Adrenal gland (tissue), 12 donors: ENCODE measurements around the gene PITX2. TPM values are rescaled to one million over a fixed set of nuclear protein-coding genes. Genes with fewer than 3 reads are reported as not detected.

Experiments
- DNase-seq, 7 donors: peaks; one replicate each; pipeline ENCODE4 v3.0.0-alpha.2; 2019 to 2020
- H3K27ac ChIP-seq, 5 donors: fragments of 200-600 bp; sonication (generic) in 4 of 5; 1 replicate in 3 of 5; 2 replicates in 2 of 5; pipeline versions ENCODE4 v1.5.1 to v1.8.0; 2016 to 2020; ENCODE audit warnings: mild to moderate bottlenecking in 1 of 5
- H3K27me3 ChIP-seq: fragments of 200-600 bp; 2 replicates; pipeline ENCODE4 v1.8.0; 2021
- H3K36me3 ChIP-seq, 2 donors: fragments of 200-600 bp; replicated peaks in 1 of 2; 1 replicate in 1 of 2; 2 replicates in 1 of 2; pipeline versions ENCODE4 v1.5.1 to v1.8.0; 2018 to 2022
- H3K4me1 ChIP-seq, 2 donors: fragments of 200-600 bp; replicated peaks in 1 of 2; 1 replicate in 1 of 2; 2 replicates in 1 of 2; pipeline versions ENCODE4 v1.5.1 to v1.8.0; 2018 to 2021
- H3K4me3 ChIP-seq, 4 donors: fragments of 200-600 bp; sonication (generic) in 3 of 4; one replicate each; pipeline ENCODE4 v1.5.1; 2016 to 2018
- H3K9me3 ChIP-seq, 3 donors: fragments of 200-600 bp; sonication (generic) in 1 of 3; replicated peaks in 1 of 3; 1 replicate in 2 of 3; 2 replicates in 1 of 3; pipeline versions ENCODE4 v1.5.1 to v1.8.0; 2016 to 2021
- POLR2A ChIP-seq, 2 donors: fragments of 450-650 bp; IDR thresholded peaks; one replicate each; pipeline ENCODE4 v1.6.1; 2017; ENCODE audit warnings: antibody characterized with exemption in 2 of 2, mild to moderate bottlenecking in 2 of 2, moderate library complexity in 1 of 2
- WGBS, 4 donors: extraction: QIAGEN DNeasy Blood & Tissue Kit in 2 of 4; methylation state at CpG; one replicate each; pipeline versions ENCODE4 v1.1.5 to v1.1.7; 2013 to 2017; 5-methylcytosine and 5-hydroxymethylcytosine counted together
- intact Hi-C, 2 donors: fragments of 100-400 bp; cut with DNase I; formaldehyde crosslinking; loops; one replicate each; pipeline versions ENCODE4 v1.14.1 to v1.15.0; 2022 to 2023
- polyA plus RNA-seq, 3 donors: library from polyadenylated mRNA; stranded (reverse); fragments of 200-250 nt in 2 of 3; fragments of 350-450 nt in 1 of 3; fragmentation: Illumina TruSeq in 1 of 3; extraction: RNeasy Lipid Tissue Mini Kit (QIAGEN cat#74804) in 1 of 3; gene quantifications; one replicate each; pipeline ENCODE4 v1.2.3, GENCODE V29; 2013 to 2014
- total RNA-seq, 9 donors: library from RNA; depleted of rRNA in 4 of 9; stranded (reverse); fragments of >200 nt in 4 of 9; fragments of 120-200 nt in 1 of 9; fragmentation: NEBNext Ultra II Directional in 1 of 9; extraction: Animal tissue kit (Norgen Biotek cat#: 25700) in 1 of 9; gene quantifications; one replicate each; pipeline versions ENCODE4 v1.1.0 to v1.2.4, GENCODE V29; 2013 to 2023
- TF ChIP-seq, protein P1 (sequence below), 6 experiments: fragments of 450-650 bp in 4 of 6; fragments of 200-600 bp in 2 of 6; sonication (generic) in 1 of 6; IDR thresholded peaks; 1 replicate in 5 of 6; 2 replicates in 1 of 6; pipeline versions ENCODE4 v1.5.1 to v1.8.0; 2016 to 2021; ENCODE audit warnings: antibody characterized with exemption in 6 of 6, mild to moderate bottlenecking in 2 of 6, moderate library complexity in 1 of 6
- donor health status: healthy with polysubstance abuse.
- donor health status: Bipolar disorder and iron deficiency.
- donor health status: DM: yes; HTN: yes; CAD: no.
- donor health status: DM: no; HTN: no; CAD: no.
- donor health status: DM: no; HTN: no; CAD: no.
- donor health status: DM: yes; HTN: yes; CAD: no.

PITX2 gene
- total and polyA plus RNA-seq, 12 donors, result 0.22 TPM; not detected in 11

DNA sequence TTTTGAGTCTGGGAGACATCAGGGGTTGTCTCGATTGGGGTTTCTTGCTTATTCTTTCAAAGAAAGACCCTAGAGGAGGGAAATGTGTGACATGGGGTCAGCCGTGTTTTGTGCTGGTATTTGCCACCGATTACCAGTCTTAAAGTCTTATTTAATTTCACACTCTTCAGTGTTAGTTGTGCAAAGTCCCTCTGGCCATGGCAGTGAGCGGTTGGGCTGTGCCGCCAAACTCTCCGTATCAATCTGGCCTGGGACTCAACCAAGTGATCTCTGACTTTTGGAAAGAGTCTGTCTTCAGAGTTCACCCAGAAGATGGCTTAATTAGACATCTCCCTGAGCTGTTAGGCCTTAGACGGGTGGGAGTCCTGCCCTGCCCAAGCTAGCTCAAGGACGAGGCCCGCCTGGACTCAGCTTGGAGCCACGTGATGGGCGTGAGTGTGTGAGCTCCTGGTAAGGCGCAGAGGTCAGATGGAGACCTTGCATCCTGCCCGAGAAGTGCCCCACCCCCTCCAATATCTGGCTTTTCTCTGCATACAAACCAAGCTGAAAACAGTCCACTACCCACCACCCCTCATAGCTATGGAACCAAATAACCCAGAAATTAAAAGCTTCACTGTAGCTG lies 3.8 kb upstream of the PITX2 start:
- WGBS, 4 donors, result 3 to 21% (median 11%) methylated on average over 10 to 13 of the region's 13 CpGs
- H3K9me3 ChIP-seq, result no peaks in the 10 kb centered on the region
- TF ChIP-seq, protein P1, sequence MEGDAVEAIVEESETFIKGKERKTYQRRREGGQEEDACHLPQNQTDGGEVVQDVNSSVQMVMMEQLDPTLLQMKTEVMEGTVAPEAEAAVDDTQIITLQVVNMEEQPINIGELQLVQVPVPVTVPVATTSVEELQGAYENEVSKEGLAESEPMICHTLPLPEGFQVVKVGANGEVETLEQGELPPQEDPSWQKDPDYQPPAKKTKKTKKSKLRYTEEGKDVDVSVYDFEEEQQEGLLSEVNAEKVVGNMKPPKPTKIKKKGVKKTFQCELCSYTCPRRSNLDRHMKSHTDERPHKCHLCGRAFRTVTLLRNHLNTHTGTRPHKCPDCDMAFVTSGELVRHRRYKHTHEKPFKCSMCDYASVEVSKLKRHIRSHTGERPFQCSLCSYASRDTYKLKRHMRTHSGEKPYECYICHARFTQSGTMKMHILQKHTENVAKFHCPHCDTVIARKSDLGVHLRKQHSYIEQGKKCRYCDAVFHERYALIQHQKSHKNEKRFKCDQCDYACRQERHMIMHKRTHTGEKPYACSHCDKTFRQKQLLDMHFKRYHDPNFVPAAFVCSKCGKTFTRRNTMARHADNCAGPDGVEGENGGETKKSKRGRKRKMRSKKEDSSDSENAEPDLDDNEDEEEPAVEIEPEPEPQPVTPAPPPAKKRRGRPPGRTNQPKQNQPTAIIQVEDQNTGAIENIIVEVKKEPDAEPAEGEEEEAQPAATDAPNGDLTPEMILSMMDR (IDR thresholded peaks at IDR 0.05), result no peak
- no peak for TF ChIP-seq POLR2A (IDR thresholded peaks at IDR 0.05)
- peaks cover 98% of the 10 kb centered on the region for H3K27me3 ChIP-seq
- intact Hi-C loops, result no loop called here
- peaks cover 11 to 15% of the 10 kb centered on the region in 2 donors for H3K4me1 ChIP-seq
- no peaks in the 10 kb centered on the region for H3K36me3 ChIP-seq
- H3K4me3 ChIP-seq, result no peak overlapping the region
- DNase-seq, result no peak
- H3K27ac ChIP-seq, result no peak overlapping the region

- Histone ChIP-seq H3K36me3 (no peaks in the 10 kb centered on the region), H3K4me3 (no peak overlapping the region), H3K27ac (no peak overlapping the region), H3K27me3 (peaks cover 100% of the 10 kb centered on the region), H3K4me1 (peaks cover 14 to 21% of the 10 kb centered on the region in 2 donors), H3K9me3 (no peaks in the 10 kb centered on the region)
- 8 to 14% (median 9%) methylated on average over 9 of the region's 9 CpGs for WGBS, 4 donors
- TF ChIP-seq POLR2A (IDR thresholded peaks at IDR 0.05), result no peak
- TF ChIP-seq, protein P1 (IDR thresholded peaks at IDR 0.05), result no peak
- intact Hi-C loops, result no loop called here
- no peak for DNase-seq
These were observed 2.8 kb upstream of the PITX2 start for GRCh38 chr4:110625576-110626257.

DNA sequence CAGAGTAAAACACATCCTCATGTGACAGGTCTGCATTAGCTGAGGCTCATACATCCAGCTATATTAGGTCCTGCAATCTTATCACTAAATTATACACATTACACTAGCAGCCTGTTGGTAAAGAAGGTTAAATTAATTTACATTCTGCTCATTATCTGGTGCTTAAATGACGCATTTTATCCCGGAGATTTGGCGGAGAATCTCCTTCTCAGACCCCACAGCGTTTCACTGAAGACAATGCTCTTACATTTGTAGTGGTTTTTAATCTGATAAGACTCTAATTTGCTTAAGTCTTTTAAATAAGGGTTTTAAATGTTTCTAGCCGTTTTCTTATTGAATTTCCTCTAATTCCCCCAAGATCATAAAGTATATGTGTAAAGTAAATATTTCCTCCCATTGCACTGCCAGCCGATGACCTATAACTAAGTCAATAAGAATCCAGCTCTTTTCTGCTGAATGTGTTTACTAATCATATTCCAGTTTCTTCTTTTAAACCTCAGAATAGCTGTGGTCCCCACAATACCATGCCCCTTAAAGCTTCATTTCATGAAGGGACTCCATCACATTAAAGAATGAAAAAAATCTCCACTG lies 2.1 kb upstream of the PITX2 start:
- Histone ChIP-seq H3K27me3 (peaks cover 99% of the 10 kb centered on the region), H3K36me3 (no peaks in the 10 kb centered on the region), H3K9me3 (no peaks in the 10 kb centered on the region), H3K27ac (no peak overlapping the region), H3K4me1 (peaks cover 14 to 21% of the 10 kb centered on the region in 2 donors), H3K4me3 (no peak overlapping the region)
- TF ChIP-seq POLR2A (IDR thresholded peaks at IDR 0.05), result no peak
- TF ChIP-seq, protein P1 (IDR thresholded peaks at IDR 0.05), result no peak
- intact Hi-C loops, result no loop called here
- no peak for DNase-seq
- WGBS, 4 donors, result 9 to 16% (median 12%) methylated on average over 6 of the region's 6 CpGs

DNA sequence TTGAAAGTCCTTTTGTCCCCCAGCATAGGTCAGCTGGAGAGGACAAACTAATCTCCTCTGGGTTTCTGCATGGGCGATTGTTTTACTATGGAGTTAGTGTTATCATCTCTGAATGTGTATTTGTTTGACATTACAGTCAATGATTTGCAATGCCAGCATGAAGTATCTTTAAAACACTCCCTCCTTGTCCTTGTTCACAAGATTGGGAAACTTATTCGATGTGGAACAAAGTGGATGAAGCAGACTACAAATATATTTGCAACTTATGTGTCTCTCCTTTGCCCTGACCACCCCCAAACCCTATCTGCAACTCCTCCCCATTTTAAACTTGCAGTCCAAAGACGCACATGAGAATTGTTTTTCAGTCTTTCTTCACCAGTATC lies 1.5 kb upstream of the PITX2 start:
- Histone ChIP-seq H3K27ac (no peak overlapping the region), H3K4me1 (peaks cover 14 to 21% of the 10 kb centered on the region in 2 donors)
- no peak for DNase-seq

More for the DNA sequence above, 1.5 kb upstream of the PITX2 start:
- Histone ChIP-seq H3K36me3 (no peaks in the 10 kb centered on the region), H3K27me3 (peaks cover 99% of the 10 kb centered on the region), H3K4me3 (no peak overlapping the region), H3K9me3 (no peaks in the 10 kb centered on the region)
- intact Hi-C loops, result no loop called here
- no peak for TF ChIP-seq POLR2A (IDR thresholded peaks at IDR 0.05)
- TF ChIP-seq, protein P1 (IDR thresholded peaks at IDR 0.05), result no peak
- WGBS, 4 donors, result 6 to 11% (median 9%) methylated on average over 3 of the region's 3 CpGs
